Measurements from ENCODE around the gene ICAM4.
"Not testable (repeated sequence)": the region's sequence is repeated elsewhere in the genome, so short reads cannot be mapped to it uniquely, and the experiment has no call there.

ICAM4 gene

DNA sequence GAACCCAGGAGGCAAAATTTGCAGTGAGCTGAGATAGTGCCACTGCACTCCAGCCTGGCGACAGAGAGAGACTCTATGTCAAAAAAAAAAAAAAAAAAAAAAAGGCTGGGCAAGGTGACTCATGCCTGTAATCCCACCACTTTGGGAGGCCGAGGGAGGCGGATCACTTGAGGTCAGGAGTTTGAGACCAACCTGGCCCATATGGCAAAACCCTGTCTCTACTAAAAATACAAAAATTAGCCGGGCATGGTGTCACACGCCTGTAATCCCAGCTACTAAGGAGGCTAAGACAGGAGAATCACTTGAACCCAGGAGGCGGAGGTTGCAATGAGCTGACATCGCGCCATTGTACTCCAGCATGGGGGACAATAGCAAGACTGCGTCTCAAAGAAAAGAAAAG lies 50.0 kb downstream of the ICAM4 start:
- not testable (repeated sequence) for DNase-seq (ENCODE audit: extremely low read depth in 1 of 2, low read depth in 1 of 2)
